ENCODE data around the gene MAGEB2. TPM values are rescaled to one million over a fixed set of nuclear protein-coding genes. Genes with fewer than 3 reads are reported as not detected.

The MAGEB2 gene
- total RNA-seq, 1 donor from 2014 or later = not detected

Other genes starting within 250 kb of the MAGEB2 start
- not detected for gene MAGEB3, start 15.1 kb downstream of the MAGEB2 start, total RNA-seq
- gene MAGEB4, start 26.4 kb downstream of the MAGEB2 start, total RNA-seq = not detected
- gene MAGEB1, start 31.6 kb downstream of the MAGEB2 start, total RNA-seq = not detected
- gene NR0B1, start 93.8 kb downstream of the MAGEB2 start, total RNA-seq = 0.31 TPM